HG03460 (cell line): Measurements from ENCODE around the gene KRTAP16-1.
"Not testable (repeated sequence)": the region's sequence is repeated elsewhere in the genome, so short reads cannot be mapped to it uniquely, and the experiment has no call there.

Experiments used
- ATAC-seq: cut with Tn5 transposase; IDR thresholded peaks from one replicate; pipeline ENCODE4 v1.9.1; 2021; ENCODE audit not compliant: unreplicated experiment

Gene KRTAP16-1

DNA sequence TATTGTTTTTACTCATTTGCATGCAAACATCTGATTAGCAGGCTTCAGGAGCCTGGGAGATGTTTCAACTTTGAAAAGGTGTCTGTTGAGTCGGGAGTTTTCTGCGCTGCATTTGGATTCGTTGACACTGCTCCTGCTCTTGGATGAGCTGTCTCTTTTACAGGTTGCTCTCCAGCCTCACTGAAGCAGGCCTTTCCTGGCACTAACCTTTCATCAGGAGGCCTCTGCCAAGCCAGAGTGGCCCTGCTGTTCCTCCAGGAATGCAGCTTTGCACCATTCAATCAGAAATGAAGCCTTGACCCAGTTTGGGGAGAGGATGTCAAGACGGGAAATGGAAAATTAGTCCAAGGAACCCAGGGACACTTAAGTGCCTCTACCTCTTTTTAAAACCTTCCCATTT, 6.1 kb downstream of the KRTAP16-1 start:
- no peak for ATAC-seq

DNA sequence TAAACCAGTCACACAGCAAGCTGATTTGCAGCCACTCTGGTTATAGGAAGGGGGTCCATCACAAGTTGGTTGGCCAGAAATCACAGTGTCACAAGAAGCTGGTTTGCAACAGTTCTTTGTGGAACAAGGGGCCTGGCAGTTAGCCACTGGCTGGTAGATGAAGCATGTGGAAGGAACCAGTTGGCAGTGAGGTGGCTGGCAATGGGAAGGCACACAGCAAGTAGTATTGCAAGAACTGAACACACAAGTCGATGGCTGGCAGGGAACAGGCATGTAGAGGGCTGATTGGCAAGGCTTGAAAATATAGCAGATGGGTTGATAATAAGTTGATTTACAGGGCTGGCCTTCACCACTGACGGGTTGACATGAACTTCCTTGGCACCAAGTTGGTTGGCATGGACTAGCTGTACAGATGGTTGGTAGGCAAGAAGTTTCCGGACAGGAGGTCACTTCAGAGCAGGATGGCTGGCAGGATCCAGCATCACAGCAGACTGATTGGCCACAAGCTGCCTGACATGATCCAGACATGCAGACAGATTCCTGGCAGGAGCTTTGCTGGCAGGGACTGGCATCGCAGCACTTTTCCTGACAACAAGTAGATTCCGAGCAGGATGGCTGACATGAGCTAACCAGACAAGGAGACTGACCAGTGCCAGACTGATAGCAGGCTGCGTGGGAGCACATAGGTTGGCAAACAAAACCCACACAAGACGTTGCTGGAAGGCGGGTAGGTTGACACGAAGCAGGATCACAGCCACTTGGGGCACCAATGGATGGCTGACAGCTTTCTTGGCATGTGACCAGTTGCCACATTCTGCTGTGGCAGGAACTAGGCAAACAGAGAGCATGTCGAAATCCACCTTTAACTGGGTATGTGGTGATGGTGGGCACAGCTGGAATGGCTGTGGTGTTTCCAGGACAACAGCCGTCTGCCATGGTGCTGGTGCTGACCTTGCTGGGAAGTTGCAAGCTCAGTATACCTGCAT, 6.9 kb downstream of the KRTAP16-1 start, which contains the start of gene KRTAP29-1:
TSS of gene KRTAP29-1 (minus strand) at position 936 of the 986 bp plus-strand sequence. CDS start at position 936, 0 bp downstream.
- ATAC-seq = no peak

DNA sequence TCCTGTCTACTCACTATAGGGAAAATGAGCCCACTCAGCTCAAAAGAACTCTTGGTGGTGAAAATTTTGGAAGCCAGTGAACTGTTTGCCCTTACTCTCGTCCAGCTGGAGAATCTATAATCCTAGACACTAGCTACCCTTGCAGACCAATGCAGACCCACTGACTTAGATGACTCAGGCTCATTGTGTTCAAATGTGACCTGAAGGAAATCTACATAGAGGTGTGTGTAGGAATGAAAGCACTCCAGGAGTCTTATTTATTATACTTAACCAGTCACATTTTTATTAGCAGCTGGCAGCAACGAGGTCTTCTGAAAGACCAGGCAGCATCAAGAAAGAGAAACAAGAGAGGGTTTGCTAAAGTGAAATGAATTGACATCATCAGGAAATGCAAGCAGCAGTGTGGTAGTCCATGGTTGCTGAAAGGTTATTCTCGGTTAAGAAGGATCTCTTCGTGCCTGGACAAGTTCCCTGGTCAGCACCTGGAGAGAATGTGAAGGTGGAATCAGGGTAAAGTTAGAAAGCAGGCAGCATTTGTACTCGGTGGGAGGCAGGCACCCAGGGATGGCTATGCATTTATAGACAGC, 7.8 kb downstream of the KRTAP16-1 start:
- no peak for ATAC-seq

- ATAC-seq = no peak
These were observed 10.5 kb downstream of the KRTAP16-1 start for GRCh38 chr17:41298458-41299135.

DNA sequence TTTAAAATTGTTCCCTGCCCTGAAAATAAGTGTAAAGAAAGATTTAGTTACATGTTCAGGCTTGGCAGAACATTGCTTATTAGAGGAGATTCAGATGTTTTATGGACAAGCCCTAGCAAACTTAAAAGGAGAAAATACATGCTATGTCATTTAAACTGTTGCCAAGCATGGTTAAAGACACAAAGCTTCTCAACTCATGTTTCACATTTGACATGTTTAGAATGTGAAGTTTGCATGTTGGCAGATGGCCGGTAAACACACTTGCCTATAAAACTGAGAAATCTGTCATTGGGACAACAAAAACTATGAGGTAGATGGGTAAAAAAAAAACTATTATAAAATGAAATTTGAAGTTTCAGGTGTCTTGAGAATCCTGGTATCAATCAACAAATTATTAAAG, 12.3 kb downstream of the KRTAP16-1 start:
- ATAC-seq = no peak

DNA sequence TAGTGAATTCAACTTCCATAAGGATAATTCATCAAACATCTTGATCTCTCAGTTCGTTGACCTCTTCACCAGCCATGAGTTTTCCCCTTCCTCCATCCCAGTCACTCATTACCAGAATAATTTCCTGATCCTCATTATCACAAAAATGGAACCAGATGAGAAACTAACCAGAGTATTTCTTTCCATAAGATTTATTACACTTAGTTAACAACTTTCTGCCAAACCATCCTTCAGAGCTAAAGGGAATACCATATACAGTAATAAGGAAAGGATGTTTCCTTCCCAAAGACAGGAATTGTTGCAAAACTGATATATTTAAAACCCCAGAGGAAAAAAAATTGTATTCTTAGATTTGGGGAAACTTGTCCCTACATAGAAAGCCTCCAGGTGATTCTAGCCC, 15.1 kb downstream of the KRTAP16-1 start:
- no peak for ATAC-seq

DNA sequence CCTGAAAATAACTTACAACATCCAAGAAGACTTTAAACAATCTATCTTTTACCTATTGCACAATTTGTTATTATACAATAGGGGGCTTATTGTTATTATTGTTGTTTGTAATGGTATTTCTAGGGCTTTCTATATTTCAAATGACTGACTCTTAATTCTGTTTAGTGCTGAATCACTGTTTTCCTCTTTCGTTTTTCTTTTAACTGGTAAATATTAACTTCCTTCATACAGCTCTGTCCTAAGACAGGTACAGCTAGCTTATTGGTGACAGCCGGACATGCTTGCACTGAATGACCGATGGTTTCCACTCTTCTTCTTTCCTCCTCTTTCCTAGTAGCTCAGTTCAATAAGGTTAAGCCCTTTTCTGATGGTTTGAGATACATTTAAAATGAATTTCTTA, 22.1 kb downstream of the KRTAP16-1 start:
- no peak for ATAC-seq

DNA sequence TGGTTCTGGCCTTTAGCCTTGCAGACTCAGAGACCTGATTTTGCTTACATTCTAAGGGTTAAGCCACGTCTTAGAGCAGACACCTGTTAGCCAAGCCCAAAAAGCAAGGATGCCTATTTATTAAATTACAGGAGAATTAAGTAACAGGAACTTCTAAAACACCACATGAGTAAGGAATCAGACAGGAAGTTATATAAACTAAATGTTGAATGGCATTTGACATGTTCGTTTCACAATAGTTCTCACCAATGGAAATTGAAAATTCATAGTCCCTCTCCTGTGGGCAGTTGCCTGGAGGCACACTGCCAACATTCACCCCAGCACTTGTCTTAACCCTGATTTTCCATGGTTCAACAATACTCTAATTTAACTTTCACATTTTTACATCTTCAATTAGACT, 24.6 kb downstream of the KRTAP16-1 start:
- no peak for ATAC-seq

- no peak for ATAC-seq
These were observed 25.1 kb downstream of the KRTAP16-1 start for GRCh38 chr17:41284043-41284442.

GRCh38 chr17:41278176-41278955, 30.7 kb downstream of the KRTAP16-1 start:
- no peak for ATAC-seq

- ATAC-seq = not testable (repeated sequence)
These were observed 33.4 kb downstream of the KRTAP16-1 start, which contains the start of gene KRTAP9-7 for GRCh38 chr17:41275648-41276190. Gene KRTAP9-7, plus strand, starts transcription at chr17:41275698. Its CDS starts 0 bp downstream, at chr17:41275698.

DNA sequence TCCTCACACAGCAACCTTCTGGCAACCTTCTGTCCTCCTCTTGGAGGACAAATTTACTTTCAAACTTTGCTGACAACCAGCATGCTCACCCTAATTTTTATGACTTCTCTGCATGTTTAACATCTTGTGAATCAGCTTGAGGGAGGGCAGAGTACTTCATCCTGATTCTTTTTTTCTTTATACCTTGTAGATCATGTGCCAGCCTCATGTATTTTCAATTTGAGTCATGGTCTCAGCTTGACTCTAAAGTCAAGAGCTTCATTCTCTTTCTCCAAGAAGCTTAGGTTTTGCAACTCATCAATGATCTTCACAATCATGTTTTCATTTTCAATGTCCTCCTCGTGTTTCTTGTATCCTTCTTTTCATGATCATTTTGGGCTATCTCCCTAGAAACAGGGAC, 37.3 kb downstream of the KRTAP16-1 start:
- ATAC-seq = no peak

GRCh38 chr17:41271323-41271722, 37.8 kb downstream of the KRTAP16-1 start:
- ATAC-seq = not testable (repeated sequence)

DNA sequence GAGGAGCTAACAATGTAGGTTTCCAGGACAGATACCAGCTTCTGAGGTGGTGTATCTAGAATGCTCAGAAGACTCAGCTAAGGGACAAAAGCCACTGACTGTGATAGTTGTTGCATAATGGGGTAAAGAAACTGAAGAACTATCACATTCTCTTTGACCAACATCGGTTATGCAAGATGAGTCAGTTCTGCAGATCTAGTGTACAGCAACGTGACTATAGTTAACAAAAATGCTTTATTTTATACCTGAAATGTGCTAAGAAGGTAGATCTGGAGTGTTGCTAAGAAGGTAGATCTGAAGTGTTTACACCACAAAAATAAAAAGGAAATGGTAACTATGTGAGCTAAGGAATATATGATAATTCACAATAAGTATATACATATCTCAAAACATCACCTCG, 41.4 kb downstream of the KRTAP16-1 start:
- ATAC-seq = no peak

DNA sequence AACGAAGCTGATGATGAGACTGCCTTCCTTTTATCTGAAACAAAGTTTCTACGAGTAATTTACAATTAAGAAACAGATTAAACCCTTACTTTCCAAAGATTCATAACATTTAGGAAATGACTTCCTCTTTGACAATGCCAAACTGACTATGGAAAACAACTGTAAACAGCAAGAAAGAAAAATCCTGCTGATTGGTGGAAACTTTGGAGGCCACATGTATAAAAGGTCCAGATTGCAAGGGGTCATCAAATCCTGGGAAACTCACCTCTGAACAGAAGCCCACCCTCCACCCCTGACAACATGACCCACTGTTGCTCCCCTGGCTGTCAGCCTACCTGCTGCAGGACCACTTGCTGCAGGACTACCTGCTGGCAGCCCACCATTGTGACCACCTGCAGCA, 44.0 kb downstream of the KRTAP16-1 start, which contains the start of gene KRTAP9-6:
TSS of gene KRTAP9-6 (plus strand) at position 301 of the 400 bp plus-strand sequence. CDS start at position 301, 0 bp downstream.
- no peak for ATAC-seq

DNA sequence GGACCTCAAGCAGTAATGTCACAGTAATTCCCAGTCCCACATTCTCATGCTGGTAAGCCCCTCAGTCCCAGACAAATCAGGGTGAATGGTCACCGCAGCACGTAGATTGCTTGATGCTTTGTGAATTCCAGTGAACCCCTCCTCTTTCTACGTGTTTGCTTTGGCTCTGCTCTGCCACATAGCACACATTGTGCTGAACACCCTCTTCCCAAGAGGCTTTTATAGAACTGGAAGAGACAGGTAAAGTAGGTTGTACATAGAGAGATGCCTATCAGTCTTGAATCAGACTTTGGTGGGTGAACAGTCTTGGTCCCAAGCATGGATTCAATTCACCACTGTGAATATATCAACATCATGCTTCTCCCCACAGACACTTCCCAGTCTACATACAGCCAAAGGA, 44.5 kb downstream of the KRTAP16-1 start:
- ATAC-seq = no peak

DNA sequence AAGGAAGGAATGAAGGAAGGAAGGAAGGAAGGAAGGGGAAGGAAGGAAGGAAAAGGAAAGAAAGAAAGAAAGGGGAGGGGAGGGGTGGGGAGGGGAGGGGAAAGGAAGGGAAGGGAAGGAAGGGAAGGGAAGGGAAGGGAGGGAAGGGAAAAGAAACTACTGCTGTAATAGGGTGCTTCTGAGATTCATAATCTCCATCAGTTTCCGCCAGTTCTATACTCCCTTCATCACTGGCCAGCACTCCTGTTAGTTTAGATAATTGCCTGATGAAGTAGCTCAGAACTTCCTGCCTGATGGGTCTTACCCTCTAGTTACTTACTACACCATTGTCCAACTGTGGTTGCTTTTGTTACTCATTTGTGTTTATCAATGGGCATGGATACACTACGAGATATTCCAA, 45.9 kb downstream of the KRTAP16-1 start:
- no peak for ATAC-seq

- no peak for ATAC-seq
These were observed 50.7 kb downstream of the KRTAP16-1 start for GRCh38 chr17:41258406-41258805.
